ENCODE results near the gene BLOC1S3.

Gene BLOC1S3

GRCh38 chr19:45146741-45147205, 31.8 kb upstream of the BLOC1S3 start:
- DNase-seq = no peak

GRCh38 chr19:45147835-45148676, 30.5 kb upstream of the BLOC1S3 start:
- no peak for DNase-seq

GRCh38 chr19:45149129-45149528, 29.5 kb upstream of the BLOC1S3 start:
- DNase-seq = no peak

- no peak for DNase-seq
Observed at GRCh38 chr19:45150180-45150579, 28.4 kb upstream of the BLOC1S3 start.

GRCh38 chr19:45150751-45151281, 27.8 kb upstream of the BLOC1S3 start:
- no peak for DNase-seq

- no peak for DNase-seq
Observed at GRCh38 chr19:45151320-45151719, 27.3 kb upstream of the BLOC1S3 start.

GRCh38 chr19:45151821-45152503, 26.6 kb upstream of the BLOC1S3 start:
- DNase-seq = no peak

GRCh38 chr19:45152504-45153338, 25.9 kb upstream of the BLOC1S3 start:
- peak; percentile 54 for DNase-seq

GRCh38 chr19:45153339-45154063, 25.1 kb upstream of the BLOC1S3 start:
- DNase-seq = peak; percentile 31

- no peak for DNase-seq
Observed at GRCh38 chr19:45154064-45154827, 24.3 kb upstream of the BLOC1S3 start.

GRCh38 chr19:45156011-45156630, 22.5 kb upstream of the BLOC1S3 start:
- no peak for DNase-seq

GRCh38 chr19:45156751-45157150, 21.8 kb upstream of the BLOC1S3 start:
- no peak for DNase-seq

- no peak for DNase-seq
Observed at GRCh38 chr19:45158503-45159209, 19.9 kb upstream of the BLOC1S3 start.

- DNase-seq = no peak
Observed at GRCh38 chr19:45159210-45159970, 19.2 kb upstream of the BLOC1S3 start.

- DNase-seq = no peak
Observed at GRCh38 chr19:45159971-45160324, 18.6 kb upstream of the BLOC1S3 start.

- DNase-seq = no peak
Observed at GRCh38 chr19:45160870-45161737, 17.5 kb upstream of the BLOC1S3 start, which contains the start of gene NKPD1. TSS of gene NKPD1 (minus strand) at chr19:45160982. CDS start at chr19:45160150, 832 bp downstream.

GRCh38 chr19:45161738-45162607, 16.6 kb upstream of the BLOC1S3 start:
- no peak for DNase-seq
